ENCODE results near the gene ANKRD44.

ANKRD44 gene

GRCh38 chr2:196971574-196972279 is 338.9 kb downstream of the ANKRD44 start:
- no peak for DNase-seq

GRCh38 chr2:196970099-196970498 is 340.5 kb downstream of the ANKRD44 start:
- DNase-seq = no peak

- no peak for DNase-seq
These were observed 342.1 kb downstream of the ANKRD44 start for GRCh38 chr2:196968516-196968915.

- no peak for DNase-seq
These were observed 342.8 kb downstream of the ANKRD44 start for GRCh38 chr2:196967775-196968174.

- DNase-seq = no peak
These were observed 343.5 kb downstream of the ANKRD44 start for GRCh38 chr2:196967116-196967515.

GRCh38 chr2:196966061-196966460 is 344.5 kb downstream of the ANKRD44 start:
- DNase-seq = no peak

- no peak for DNase-seq
These were observed 344.9 kb downstream of the ANKRD44 start for GRCh38 chr2:196965651-196966050.

GRCh38 chr2:196963961-196964360 is 346.6 kb downstream of the ANKRD44 start:
- no peak for DNase-seq

GRCh38 chr2:196963043-196963442 is 347.5 kb downstream of the ANKRD44 start:
- DNase-seq = no peak

- DNase-seq = no peak
These were observed 348.3 kb downstream of the ANKRD44 start for GRCh38 chr2:196962325-196962724.

GRCh38 chr2:196961889-196962288 is 348.7 kb downstream of the ANKRD44 start:
- no peak for DNase-seq

- no peak for DNase-seq
These were observed 350.7 kb downstream of the ANKRD44 start for GRCh38 chr2:196959734-196960338.

- DNase-seq = no peak
These were observed 351.3 kb downstream of the ANKRD44 start for GRCh38 chr2:196959281-196959680.

- DNase-seq = no peak
These were observed 352.6 kb downstream of the ANKRD44 start for GRCh38 chr2:196957881-196958525.

GRCh38 chr2:196957442-196957841 is 353.1 kb downstream of the ANKRD44 start:
- no peak for DNase-seq

GRCh38 chr2:196956069-196956468 is 354.5 kb downstream of the ANKRD44 start:
- DNase-seq = no peak

- no peak for DNase-seq
These were observed 355.5 kb downstream of the ANKRD44 start for GRCh38 chr2:196955036-196955435.

GRCh38 chr2:196954001-196954400 is 356.6 kb downstream of the ANKRD44 start:
- no peak for DNase-seq

- no peak for DNase-seq
These were observed 357.6 kb downstream of the ANKRD44 start for GRCh38 chr2:196952936-196953335.

GRCh38 chr2:196951973-196952372 is 358.6 kb downstream of the ANKRD44 start:
- no peak for DNase-seq

GRCh38 chr2:196949116-196949515 is 361.5 kb downstream of the ANKRD44 start:
- no peak for DNase-seq

GRCh38 chr2:196944570-196944969 is 366.0 kb downstream of the ANKRD44 start:
- no peak for DNase-seq

GRCh38 chr2:196941398-196942078 is 369.0 kb downstream of the ANKRD44 start:
- DNase-seq = no peak

- no peak for DNase-seq
These were observed 371.2 kb downstream of the ANKRD44 start for GRCh38 chr2:196939371-196939770.
